SKM-1 (cell line): ENCODE results near the gene CZIB.
"Not testable (repeated sequence)": the region's sequence is repeated elsewhere in the genome, so short reads cannot be mapped to it uniquely, and the experiment has no call there.

Experiments
- DNase-seq: peaks from one replicate; lab custom pipeline; 2025; ENCODE audit not compliant: unreplicated experiment; lab: John Stamatoyannopoulos, UW

Gene CZIB

DNA sequence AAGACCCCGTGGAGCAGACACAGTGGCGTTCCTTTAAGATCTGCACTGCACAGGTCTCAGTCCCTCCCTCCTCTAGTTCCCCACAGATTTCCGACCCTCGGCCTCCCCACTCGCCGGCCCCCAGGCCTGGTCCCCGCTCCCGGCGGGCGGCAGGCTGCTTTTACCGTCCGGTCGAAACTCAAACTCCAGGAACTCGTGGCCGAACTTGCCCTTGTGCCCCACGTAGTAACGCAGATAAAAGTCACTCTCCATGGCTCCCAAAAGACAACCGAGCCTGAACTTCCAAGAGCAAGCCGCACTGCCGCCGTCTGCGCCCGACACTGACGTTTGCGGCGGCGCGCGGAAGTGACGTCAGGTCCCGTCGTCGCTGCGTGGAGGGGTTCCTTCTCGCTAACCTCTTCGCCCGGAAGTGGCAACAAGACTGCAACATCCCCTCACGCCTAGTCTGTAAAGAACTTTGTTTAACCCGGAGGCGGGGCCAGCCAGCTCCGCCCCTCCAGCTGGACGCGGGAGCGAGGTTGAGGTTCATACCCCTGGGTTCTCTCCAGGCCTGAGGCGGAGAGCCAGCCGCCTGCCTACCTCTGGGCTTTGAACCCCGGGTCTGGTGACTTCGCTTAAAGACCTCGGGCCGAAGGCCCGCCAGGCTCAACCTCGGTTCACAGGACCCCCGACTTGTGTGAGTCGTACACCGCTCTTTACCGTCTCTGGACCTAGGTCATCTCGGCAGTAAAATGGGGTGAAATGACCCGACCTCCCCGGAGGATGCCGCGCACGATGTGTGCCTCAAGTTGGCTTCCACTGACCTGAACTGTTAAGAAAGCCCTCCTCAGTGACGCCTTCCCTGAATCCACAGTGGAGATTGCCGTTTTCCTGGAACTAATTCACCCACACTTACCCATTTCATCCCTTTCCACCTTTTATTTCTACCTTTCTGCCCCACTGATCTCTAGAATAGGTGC is 18.0 kb upstream of the CZIB start, which contains the start of gene MAGOH:
TSS of gene MAGOH (minus strand) at position 322 of the 959 bp plus-strand sequence. CDS start at position 252, 70 bp downstream.
- peak; percentile 82 for DNase-seq

DNA sequence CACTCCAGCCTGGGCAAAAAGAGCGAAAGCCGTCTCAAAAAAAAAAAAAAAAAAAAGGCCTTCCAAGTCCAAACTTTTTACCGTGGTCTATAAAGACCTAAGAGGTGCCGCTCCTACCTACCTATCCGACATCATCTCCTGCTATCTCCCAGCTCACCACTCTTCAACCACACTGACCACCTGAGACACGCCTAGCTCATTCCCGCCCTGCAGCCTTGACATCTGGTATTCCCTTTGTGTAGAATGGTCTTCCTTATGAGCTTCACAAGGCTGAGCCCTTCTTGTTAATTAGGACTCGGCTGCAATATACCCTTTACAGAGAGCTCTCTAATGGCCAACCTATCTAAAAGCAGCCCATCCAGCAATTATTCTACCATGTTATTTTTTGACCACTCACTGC is 17.2 kb upstream of the CZIB start:
- no peak for DNase-seq

DNA sequence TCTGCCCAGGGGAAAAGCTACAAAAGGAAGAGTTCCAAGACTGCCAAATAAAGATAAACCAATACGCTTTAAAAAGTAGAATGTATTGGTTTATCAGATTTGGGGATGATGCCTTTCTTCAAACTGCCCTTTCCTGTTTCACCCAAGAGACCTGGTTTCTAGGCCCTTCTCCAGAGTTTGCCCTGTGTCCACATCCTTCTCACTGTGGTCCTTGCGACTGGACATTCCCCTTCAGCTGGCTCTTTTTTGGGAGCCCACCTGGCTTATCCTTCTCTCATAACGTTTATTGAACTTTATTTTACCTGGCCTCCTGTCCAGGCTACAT is 490 bp upstream of the CZIB start:
- DNase-seq = no peak

DNA sequence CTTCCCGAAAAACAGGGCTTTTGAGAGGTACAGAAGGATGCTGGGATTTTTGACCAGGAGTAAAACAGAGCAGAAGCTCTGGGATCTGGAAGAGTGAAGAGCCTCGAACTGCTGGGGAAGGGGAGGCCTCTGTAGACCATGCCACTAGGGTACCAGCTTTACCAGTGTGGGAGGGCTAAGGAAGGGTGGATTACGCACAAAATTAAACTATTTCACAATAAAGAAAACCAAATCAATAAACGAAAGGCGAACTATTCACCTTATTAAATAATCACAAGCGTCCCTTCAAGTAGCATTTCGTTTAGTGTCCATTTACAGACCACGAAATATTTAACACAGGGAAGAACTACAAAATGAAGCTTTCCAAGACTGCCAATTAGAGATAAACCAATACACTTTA is 723 bp downstream of the CZIB start:
- DNase-seq = no peak

DNA sequence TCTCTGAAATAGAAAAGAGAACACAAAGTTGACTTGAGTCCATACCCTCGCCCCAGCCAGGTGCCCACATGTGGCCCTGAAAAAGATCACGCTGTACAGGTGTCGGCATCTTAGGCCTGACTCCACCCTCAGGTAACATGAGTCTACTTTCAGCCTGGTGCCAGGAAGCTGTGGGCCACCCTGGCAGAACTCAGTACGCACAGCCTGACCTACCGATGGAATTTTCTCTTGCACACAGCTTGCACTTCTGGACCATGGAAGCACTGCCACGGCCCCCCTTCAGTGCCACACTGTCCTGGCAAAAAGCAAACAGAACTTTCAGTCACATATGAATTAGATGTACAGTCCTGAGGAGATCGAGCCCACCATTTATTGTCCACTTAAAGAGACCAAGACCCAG is 2.2 kb downstream of the CZIB start:
- DNase-seq = no peak

DNA sequence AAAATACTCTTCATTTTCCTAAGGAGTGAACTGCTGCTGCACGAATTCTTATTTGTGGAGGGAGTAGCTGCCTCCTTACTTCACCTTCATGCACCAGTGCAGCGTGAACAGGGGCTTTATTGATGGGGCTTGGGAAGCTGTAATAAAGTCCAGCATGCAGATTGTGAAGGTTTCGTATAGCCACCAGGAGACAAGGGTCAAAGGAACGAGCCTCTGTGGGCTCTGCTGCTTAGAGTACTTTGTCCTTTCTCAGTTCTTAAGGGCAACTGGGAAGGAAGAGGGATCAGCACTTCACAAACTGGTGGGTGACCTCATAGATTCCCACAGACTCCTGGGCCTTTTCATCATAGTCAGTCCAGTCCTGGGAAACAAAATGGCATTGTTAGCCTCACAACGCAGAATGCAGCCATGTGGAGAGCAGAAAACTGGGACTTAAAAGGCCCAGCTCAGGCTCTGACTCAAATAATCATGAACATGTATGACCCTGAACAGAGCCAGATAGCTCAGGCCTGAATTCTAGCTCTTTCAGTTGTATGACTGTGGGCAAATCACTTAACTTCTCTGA is 6.0 kb downstream of the CZIB start:
- DNase-seq = no peak

DNA sequence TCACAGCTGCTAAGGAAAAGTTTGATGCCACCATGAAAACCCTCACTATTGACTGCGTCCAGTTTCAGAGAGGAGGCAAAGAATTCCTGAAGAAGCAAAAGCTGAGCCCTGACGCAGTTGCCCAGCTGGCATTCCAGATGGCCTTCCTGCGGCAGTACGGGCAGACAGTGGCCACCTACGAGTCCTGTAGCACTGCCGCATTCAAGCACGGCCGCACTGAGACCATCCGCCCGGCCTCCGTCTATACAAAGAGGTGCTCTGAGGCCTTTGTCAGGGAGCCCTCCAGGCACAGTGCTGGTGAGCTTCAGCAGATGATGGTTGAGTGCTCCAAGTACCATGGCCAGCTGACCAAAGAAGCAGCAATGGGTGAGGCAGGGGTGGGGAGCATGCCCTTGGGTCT is 9.5 kb downstream of the CZIB start:
- DNase-seq = no peak

DNA sequence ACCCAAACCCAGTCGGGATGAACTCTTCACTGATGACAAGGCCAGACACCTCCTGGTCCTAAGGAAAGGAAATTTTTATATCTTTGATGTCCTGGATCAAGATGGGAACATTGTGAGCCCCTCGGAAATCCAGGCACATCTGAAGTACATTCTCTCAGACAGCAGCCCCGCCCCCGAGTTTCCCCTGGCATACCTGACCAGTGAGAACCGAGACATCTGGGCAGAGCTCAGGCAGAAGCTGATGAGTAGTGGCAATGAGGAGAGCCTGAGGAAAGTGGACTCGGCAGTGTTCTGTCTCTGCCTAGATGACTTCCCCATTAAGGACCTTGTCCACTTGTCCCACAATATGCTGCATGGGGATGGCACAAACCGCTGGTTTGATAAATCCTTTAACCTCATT is 10.1 kb downstream of the CZIB start:
- no peak for DNase-seq

DNA sequence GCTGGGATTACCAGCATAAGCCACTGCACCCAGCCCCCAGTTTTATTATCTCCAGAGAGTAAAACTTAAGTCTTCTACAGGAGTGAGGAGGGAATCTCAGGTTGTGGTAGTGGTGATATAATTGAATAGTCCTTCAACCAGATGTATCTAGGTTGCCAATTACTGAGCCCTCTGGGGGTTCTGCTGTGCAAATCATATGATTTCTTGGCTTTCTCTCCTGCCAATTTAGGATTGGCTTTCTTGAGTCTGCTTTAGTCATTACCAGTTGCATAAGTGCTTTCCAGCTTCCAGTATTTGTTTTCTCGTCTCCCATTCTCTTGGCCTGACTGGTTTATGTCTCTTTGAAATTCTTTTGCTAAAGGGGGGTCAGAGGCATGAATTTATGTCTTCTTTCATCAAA is 12.7 kb downstream of the CZIB start:
- DNase-seq = no peak

DNA sequence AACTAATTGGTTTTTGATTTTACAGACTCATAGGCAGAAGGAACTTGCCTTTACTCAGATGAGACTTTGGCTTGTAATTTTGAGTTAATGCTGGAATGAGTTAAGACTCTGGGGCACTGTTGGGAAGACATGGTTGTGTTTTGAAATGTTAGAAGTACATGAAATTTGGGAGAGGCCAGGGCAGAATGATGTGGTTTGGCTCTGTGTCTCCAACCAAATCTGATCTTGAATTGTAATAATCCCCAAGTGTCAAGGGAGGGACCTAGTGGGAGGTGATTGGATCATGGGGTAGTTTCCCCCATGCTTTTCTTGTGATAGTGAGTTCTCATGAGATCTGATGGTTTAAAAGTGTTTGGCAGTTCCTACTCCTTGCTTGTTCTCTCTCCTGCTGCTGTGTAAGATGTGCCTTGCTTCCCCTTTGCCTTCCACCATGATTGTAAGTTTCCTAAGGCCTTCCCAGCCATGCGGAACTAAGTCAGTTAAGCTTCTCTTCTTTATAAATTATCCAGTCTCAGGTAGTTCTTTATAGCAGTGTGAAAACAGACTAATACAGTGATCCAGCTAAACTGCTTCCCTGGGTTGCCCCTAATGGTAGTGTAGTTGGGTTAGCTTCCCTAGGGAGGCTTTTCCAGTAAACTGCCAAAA is 13.6 kb downstream of the CZIB start:
- DNase-seq = no peak

DNA sequence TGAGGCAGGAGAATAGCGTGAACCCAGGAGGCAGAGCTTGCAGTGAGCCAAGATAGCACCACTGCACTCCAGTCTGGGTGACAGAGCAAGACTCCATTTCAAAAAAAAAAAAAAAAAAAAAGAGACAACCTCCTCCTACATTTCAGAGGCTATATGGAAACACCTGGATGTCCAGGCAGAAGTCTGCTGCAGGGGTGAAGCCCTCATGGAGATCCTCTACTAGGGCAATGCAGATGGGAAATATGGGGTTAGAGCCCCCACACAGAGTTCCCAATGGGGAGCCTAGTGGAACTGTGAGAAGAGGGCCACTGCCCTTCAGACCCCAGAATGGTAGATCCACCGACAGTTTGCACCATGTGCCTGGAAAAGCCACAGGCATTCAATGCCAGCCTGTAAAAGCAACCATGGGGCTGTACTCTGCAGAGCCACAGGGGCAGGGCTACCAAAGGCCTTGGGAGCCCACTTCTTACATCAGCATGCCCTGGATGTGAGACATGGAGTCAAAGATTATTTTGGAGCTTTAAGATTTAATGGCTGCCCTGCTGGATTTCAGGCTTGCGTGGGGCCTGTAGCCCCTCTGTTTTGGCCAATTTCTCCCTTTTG is 14.2 kb downstream of the CZIB start:
- DNase-seq = not testable (repeated sequence)

DNA sequence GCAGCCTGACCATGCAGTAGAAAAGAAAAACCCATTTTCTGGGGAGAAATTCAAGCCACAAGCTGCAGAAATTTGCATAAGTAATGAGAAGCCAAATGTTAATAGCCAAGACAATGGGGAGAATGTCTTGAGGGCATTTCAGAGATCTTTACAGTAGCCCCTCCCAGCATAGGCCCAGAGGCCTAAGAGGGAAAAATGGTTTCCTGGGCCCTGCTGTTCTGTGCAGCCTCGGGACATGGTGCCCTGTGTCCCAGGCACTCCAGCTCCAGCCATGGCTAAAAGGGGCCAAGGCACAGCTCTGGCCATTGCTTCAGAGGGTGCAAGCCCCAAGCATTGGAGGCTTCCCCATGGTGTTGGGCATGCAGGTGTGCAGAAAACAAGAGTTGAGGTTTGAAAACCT is 14.9 kb downstream of the CZIB start:
- DNase-seq = not testable (repeated sequence)

DNA sequence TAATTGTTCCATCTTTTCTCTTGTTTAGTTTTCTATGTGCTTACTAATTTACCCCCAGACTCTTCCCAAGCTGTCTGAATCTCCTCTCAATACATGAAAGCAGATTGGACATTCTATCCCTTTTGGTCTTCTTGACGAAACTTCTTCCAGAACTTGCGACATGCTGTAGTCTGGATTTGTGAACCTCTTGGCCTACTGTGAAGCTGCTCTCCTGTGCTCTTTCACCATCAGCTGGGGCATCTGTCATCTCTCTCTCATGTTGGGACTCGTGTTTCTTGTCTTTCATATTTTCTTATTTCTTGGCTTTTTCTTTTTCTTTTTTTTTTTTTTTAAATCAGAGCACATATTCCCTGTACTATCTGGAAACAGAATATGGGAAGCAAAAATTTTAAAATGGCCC is 17.0 kb downstream of the CZIB start:
- no peak for DNase-seq

DNA sequence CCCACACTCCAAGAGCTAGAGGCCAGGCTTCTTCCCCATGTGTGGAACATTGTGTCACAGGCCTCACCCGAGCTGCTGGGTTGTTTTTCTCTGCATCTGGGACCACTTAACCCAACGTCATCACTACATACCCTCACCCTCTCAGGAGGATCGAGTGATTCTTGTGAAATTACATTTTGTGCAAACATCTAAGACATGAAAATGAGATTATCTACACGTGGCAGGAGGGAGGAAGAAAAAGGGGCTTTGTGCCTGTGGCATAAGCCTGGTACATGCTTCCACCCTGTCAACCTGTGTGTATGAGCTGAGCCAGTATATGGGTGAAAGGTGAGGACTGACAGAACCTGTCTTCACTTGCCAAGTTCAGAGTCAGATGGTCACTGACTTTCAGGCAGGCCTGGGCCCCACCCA is 22.2 kb downstream of the CZIB start:
- no peak for DNase-seq

DNA sequence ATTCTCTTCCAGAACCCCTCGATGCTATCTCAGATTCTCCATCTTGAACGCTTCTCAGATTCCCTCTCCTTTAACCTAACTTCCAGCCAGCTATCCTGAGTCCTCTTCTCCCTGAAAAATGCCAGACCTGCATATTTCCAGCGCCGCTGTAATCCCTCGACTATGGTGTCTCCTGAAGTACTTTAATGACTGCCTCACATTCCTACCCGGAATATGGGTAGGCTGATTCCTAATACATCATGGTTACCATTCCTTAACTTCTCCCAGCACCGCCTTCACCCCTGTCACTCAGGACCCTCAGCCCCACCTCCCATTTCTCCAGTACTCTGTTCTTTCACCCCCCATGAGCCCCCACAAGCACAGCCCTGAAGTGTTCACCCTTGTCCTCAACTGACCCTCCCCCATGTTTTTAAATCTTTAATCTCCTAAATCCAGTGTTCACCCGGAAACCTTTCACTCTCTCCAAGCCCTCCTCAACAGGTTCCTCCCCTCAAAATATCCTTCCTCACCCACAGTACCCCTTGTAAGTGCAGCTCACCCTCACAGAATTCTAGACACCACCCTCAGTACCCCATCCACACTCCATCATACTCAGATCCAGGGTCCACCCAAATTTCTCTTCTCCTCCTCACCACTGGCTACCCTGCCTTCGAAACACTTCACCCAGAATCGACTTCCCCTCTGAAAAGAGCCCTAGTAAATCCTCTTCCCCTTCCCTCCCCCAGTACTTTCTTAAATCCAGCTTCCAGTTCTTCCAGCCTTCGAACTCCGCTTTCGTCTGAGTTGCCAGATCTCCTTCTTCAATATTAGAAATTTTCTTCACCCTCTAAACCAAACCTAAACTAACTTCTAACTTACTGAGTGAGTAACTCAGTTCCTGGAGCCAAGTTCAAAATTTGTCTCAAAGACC is 22.9 kb downstream of the CZIB start:
- DNase-seq = peak; percentile 25

DNA sequence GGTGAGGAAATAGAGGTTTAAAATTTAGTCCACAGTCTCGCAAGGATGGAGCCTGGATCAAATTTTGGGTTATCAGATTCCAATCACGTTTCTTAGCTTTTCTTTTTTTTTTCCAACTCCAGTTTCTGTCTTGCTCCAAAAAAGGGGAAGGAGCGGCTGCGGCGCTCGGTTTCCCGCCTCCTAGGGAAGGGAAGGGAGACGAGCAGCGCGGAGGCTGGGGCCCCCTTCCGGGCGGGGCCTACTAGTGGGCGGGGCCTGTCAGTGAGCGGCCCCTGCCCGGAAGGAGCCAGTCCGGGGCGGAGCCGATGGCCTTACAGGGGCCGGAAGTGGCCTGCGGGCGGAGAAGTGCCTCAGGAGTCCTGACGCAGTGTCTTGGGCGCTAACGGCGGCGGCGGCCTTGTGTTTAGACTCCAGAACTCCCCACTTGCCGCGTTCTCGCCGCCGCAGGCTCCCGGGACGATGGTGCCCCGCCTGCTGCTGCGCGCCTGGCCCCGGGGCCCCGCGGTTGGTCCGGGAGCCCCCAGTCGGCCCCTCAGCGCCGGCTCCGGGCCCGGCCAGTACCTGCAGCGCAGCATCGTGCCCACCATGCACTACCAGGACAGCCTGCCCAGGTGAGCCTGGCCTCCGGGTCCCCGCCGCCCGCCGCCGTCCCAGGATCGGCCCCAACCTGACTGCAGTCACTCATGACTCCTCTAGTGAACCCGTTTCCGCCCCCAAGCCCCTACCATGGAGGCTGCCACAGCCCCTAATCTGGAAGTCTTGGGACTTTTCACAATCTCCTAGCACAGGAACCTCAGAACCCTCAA is 23.7 kb downstream of the CZIB start, which contains the start of gene CPT2:
TSS of gene CPT2 (plus strand) at position 340 of the 806 bp plus-strand sequence. CDS start at position 460, 120 bp downstream.
- DNase-seq = peak; percentile 77

DNA sequence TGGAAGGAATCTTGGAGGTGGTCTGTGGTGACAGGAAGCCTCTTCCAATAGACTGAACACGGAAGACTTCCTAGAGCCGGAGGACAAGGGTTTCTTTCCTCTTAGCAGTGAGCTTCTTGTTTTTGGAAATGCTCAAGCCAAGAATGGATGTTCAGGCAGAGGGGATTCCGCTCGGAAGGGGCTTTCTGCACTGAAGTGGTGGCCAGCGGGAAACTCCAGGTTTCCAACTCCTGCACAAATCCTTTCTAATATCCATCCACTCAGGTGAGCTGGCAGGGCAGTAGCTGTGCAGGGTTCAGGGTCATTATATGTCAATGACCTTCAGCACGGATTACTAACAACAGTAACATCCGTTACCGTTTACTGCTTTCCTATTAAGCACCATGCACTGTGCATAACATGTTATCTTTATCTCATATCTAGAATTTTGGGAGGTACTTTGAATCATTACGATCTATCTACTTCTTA is 24.4 kb downstream of the CZIB start:
- DNase-seq = no peak

DNA sequence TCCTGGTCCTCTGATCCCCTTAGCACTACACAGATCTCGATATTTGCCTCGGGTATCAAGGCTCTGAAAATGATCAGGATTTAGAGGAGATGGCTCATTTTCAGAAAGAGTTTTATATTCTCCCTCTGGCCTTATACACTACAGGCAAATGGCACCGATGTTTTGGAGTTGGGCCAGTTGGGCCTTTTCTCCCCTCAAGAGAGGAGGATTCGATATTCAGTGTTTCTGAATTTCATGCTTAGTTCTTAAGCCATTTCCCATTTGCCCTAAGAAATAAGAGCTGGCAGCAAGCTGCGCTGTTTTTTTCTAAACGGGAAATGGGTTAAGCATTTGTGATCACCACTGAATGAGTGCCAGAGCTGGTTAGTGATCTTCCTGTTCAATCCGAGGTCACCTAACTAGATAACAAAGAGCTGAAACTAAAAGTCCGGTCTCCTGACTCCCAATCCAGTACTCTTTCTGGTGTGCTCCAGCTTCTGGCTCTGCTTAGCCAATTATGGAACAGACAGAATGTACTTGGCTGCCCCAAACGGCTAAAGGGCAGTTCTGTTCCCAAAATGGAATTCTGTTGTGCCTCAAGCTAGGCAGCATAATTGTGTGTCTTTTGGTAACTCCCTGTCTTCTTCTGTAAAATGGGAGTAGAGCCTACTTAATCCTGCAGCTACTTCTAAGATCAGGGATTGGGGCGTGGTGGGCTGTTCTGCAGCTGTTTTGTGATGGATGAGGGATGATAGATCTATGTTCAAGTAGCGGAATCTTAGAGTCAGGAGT is 25.0 kb downstream of the CZIB start:
- no peak for DNase-seq

DNA sequence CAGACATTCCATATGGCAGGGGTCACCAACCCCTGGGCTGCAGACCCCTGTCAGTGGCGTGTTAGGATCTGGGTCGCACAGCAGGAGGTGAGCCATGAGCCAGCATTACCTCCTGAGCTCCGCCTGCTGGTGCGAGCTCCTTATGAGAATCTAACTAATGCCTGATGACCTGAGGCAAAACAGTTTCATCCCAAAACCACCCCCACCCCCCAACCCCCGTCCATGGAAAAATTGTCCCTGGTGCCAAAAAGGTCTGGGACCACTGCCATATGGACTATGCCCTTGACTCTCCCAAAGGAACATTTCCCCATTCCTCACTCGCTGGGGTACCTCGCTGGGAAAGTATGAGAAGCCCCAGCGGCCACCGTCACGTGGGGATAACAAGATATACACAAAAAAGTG is 30.2 kb downstream of the CZIB start:
- no peak for DNase-seq
